Measurements from ENCODE around the gene ITGB3BP.

- no peak for TF ChIP-seq CTCF (IDR thresholded peaks at IDR 0.05)
- no peak for TF ChIP-seq SIN3A (IDR thresholded peaks at IDR 0.05; ENCODE audit: borderline replicate concordance, insufficient read depth, low read depth, low read length)
Measured at GRCh38 chr1:63429281-63429680, 93.7 kb downstream of the ITGB3BP start.

All from Panc1 (cell line).